H1 (cell line): ENCODE measurements around the gene MEIS2.

Source experiments
- EP300 ChIP-seq, 2 experiments: IDR thresholded peaks; 1 replicate in 1 of 2; 2 replicates in 1 of 2; pipeline ENCODE4 v1.6.1; 2011 to 2012; ENCODE audit warnings: low read depth in 2 of 2, low read length in 2 of 2, mild to moderate bottlenecking in 2 of 2, borderline replicate concordance in 1 of 2, inconsistent platforms in 1 of 2, moderate library complexity in 1 of 2
- EZH2 ChIP-seq: fragments of 200-600 bp; sonication (generic); IDR thresholded peaks from 2 replicates; pipeline ENCODE4 v1.7.1; 2012; ENCODE audit warnings: low read depth, mild to moderate bottlenecking, moderate library complexity, low read length, inconsistent platforms; ENCODE audit not compliant: severe bottlenecking
- FOSL1 ChIP-seq: IDR thresholded peaks from 2 replicates; pipeline ENCODE4 v1.6.1; 2011; ENCODE audit warnings: mild to moderate bottlenecking, low read depth, low read length, moderate library complexity; ENCODE audit not compliant: insufficient read depth
- POLR2A ChIP-seq, 2 experiments: IDR thresholded peaks; 1 replicate in 1 of 2; 2 replicates in 1 of 2; pipeline ENCODE4 v1.6.1; 2011; ENCODE audit warnings: low read depth in 2 of 2, low read length in 2 of 2, mild to moderate bottlenecking in 2 of 2; ENCODE audit errors: control extremely low read depth in 1 of 2
- RAD21 ChIP-seq, 2 experiments: IDR thresholded peaks in 1 of 2; conservative IDR thresholded peaks in 1 of 2; 2 replicates each; pipeline ENCODE4 v1.6.1; 2011; ENCODE audit warnings: low read depth in 2 of 2, low read length in 2 of 2, improper control_type of control experiment in 1 of 2, inconsistent platforms in 1 of 2, mild to moderate bottlenecking in 1 of 2, moderate library complexity in 1 of 2
- SIN3A ChIP-seq, 2 experiments: IDR thresholded peaks in 1 of 2; conservative IDR thresholded peaks in 1 of 2; 2 replicates each; pipeline ENCODE4 v1.6.1; 2011 to 2012; ENCODE audit warnings: low read length in 2 of 2, improper control_type of control experiment in 1 of 2, low read depth in 1 of 2, mild to moderate bottlenecking in 1 of 2
- YY1 ChIP-seq: IDR thresholded peaks from 2 replicates; pipeline ENCODE4 v1.6.1; 2011; ENCODE audit warnings: low read depth, mild to moderate bottlenecking, low read length
- TF ChIP-seq, protein P1 (sequence below): IDR thresholded peaks from 2 replicates; pipeline ENCODE4 v1.6.1; 2012; ENCODE audit warnings: inconsistent platforms
- TF ChIP-seq, protein P2 (sequence below), 3 experiments: IDR thresholded peaks; 1 replicate in 2 of 3; 2 replicates in 1 of 3; pipeline versions ENCODE4 v1.5.1 to v1.6.1; 2011; ENCODE audit warnings: low read length in 3 of 3, mild to moderate bottlenecking in 3 of 3, inconsistent platforms in 2 of 3, low read depth in 1 of 3, moderate library complexity in 1 of 3; ENCODE audit not compliant: insufficient read depth in 1 of 3; ENCODE audit errors: control extremely low read depth in 1 of 3

DNA sequence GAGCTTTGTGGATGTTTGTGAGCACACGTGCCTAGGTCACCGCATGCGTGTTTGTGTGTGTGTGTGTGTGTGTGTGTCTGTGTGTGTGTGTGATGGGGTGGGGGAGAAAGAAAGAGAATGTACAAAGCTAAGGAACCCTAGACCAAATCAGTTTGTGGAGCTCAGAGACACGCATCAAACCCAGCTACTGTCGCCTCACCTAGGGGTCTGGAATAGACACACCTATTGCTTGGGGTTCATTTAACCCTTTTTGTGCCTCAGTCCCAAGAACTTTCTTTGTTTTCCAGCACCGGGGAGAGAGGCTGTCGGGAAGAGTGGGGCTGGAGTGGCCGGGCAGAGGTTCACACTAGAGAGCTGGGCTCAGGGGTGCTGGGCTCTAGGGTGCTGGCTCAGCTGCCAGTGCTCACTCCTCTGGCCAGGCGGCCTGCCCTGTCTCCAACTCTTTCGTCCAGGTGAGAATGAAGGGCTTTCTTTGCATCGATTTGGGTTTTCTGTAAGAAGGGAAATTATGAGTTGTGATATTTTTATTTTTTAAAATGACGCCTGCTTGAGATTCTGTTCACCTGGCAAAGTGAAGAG lies 221.6 kb downstream of the MEIS2 start:
- TF ChIP-seq YY1 (no peak), POLR2A (IDR thresholded peaks at IDR 0.05; ENCODE audit: control extremely low read depth in 1 of 2, low read depth in 2 of 2, low read length in 2 of 2) (no peak), EZH2 (no peak), FOSL1 (no peak), SIN3A (conservative IDR thresholded peaks at IDR 0.05 in 1 of 2, IDR thresholded peaks at IDR 0.05 in 1 of 2; ENCODE audit: low read depth in 1 of 2, low read length in 2 of 2) (no peak), EP300 (IDR thresholded peaks at IDR 0.05; ENCODE audit: borderline replicate concordance in 1 of 2, low read depth in 2 of 2, low read length in 2 of 2) (no peak), RAD21 (IDR thresholded peaks at IDR 0.05 in 1 of 2, conservative IDR thresholded peaks at IDR 0.05 in 1 of 2; ENCODE audit: low read depth in 2 of 2, low read length in 2 of 2) (no peak)
- TF ChIP-seq, protein P1, sequence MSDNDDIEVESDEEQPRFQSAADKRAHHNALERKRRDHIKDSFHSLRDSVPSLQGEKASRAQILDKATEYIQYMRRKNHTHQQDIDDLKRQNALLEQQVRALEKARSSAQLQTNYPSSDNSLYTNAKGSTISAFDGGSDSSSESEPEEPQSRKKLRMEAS = 0 out of 2 replicates have a peak, but pooled peaks have one; percentile 30
- TF ChIP-seq, protein P2, sequence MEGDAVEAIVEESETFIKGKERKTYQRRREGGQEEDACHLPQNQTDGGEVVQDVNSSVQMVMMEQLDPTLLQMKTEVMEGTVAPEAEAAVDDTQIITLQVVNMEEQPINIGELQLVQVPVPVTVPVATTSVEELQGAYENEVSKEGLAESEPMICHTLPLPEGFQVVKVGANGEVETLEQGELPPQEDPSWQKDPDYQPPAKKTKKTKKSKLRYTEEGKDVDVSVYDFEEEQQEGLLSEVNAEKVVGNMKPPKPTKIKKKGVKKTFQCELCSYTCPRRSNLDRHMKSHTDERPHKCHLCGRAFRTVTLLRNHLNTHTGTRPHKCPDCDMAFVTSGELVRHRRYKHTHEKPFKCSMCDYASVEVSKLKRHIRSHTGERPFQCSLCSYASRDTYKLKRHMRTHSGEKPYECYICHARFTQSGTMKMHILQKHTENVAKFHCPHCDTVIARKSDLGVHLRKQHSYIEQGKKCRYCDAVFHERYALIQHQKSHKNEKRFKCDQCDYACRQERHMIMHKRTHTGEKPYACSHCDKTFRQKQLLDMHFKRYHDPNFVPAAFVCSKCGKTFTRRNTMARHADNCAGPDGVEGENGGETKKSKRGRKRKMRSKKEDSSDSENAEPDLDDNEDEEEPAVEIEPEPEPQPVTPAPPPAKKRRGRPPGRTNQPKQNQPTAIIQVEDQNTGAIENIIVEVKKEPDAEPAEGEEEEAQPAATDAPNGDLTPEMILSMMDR (IDR thresholded peaks at IDR 0.05; ENCODE audit: control extremely low read depth in 1 of 3, insufficient read depth in 1 of 3, low read depth in 1 of 3, low read length in 3 of 3) = no peak
